K562 (cell line): ENCODE measurements around the gene SEC23B. TPM values are rescaled to one million over a fixed set of nuclear protein-coding genes. Genes with fewer than 3 reads are reported as not detected.

ENCODE experiments used
- ARHGAP35 ChIP-seq: fragments of 450-650 bp; IDR thresholded peaks from 2 replicates; pipeline ENCODE4 v1.6.1; 2018; ENCODE audit not compliant: partially characterized antibody
- CBX8 ChIP-seq: fragments of 200-600 bp; sonication (generic); IDR thresholded peaks from 2 replicates; pipeline ENCODE4 v1.6.1; 2012; ENCODE audit warnings: borderline replicate concordance, mixed run types, low read depth, mild to moderate bottlenecking, moderate library complexity, mixed read lengths, low read length, control low read depth, inconsistent platforms; ENCODE audit not compliant: poor library complexity, severe bottlenecking; ENCODE audit errors: extremely low read depth
- IFI16 ChIP-seq: fragments of 250-450 bp; sonication (Bioruptor Pico); IDR thresholded peaks from 2 replicates; pipeline ENCODE4 v2.1.2; 2022; ENCODE audit warnings: mild to moderate bottlenecking, inconsistent platforms
- MAZ ChIP-seq, 2 experiments: fragments of 450-650 bp in 1 of 2; sonication (generic) in 1 of 2; formaldehyde crosslinking; IDR thresholded peaks in 1 of 2; conservative IDR thresholded peaks in 1 of 2; 2 replicates each; pipeline versions ENCODE4 v1.4.0 to v1.5.0; 2020; ENCODE audit warnings: mild to moderate bottlenecking in 1 of 2, missing genetic modification reagents in 1 of 2
- NCOA1 ChIP-seq: fragments of 450-650 bp; IDR thresholded peaks from 2 replicates; pipeline ENCODE4 v1.6.1; 2016; ENCODE audit warnings: low read depth
- NR2C1 ChIP-seq, 2 experiments: fragments of 450-650 bp; IDR thresholded peaks; 2 replicates each; pipeline ENCODE4 v1.6.1; 2017; ENCODE audit warnings: mild to moderate bottlenecking in 2 of 2, antibody characterized with exemption in 1 of 2, inconsistent platforms in 1 of 2, missing compliant biosample characterization in 1 of 2, missing genetic modification characterization in 1 of 2
- POLR2B ChIP-seq: fragments of 450-650 bp; IDR thresholded peaks from 2 replicates; pipeline ENCODE4 v1.6.1; 2018; ENCODE audit warnings: low read depth; ENCODE audit not compliant: partially characterized antibody
- PRPF4 ChIP-seq: fragments of 200-400 bp; formaldehyde crosslinking; IDR thresholded peaks from one replicate; pipeline ENCODE4 v1.6.1; 2017; ENCODE audit warnings: low read length, low read depth, mild to moderate bottlenecking; ENCODE audit not compliant: insufficient read depth, poor library complexity, severe bottlenecking
- RB1 ChIP-seq: fragments of 450-650 bp; IDR thresholded peaks from 2 replicates; pipeline ENCODE4 v1.6.1; 2017; ENCODE audit warnings: low read depth, mild to moderate bottlenecking
- RUNX1 ChIP-seq: sonication (generic); IDR thresholded peaks from 2 replicates; pipeline ENCODE4 v1.6.1; 2016; ENCODE audit warnings: antibody characterized with exemption, low read depth
- SREBF2 ChIP-seq: sonication (generic); formaldehyde crosslinking; IDR thresholded peaks from 2 replicates; pipeline ENCODE4 v1.4.0; 2020; ENCODE audit warnings: mild to moderate bottlenecking, missing genetic modification reagents
- SRSF3 ChIP-seq: fragments of 200-400 bp; formaldehyde crosslinking; IDR thresholded peaks from 2 replicates; pipeline ENCODE4 v1.6.1; 2016; ENCODE audit warnings: mild to moderate bottlenecking, low read length, moderate library complexity; ENCODE audit not compliant: insufficient read depth
- polyA plus RNA-seq, 8 experiments: library from polyadenylated mRNA; depleted of rRNA in 4 of 8; stranded (reverse) in 5 of 8; unstranded in 3 of 8; fragments of >200 nt; fragmentation: Nextera tagmentation in 2 of 8; fragmentation: Illumina TruSeq in 1 of 8; extraction: Ambion mirVana in 2 of 8; extraction: Trizol in 1 of 8; gene quantifications; 2 replicates each; pipeline versions ENCODE4 v1.2.1 to v1.2.3, GENCODE V29; 2011 to 2014; ENCODE audit warnings: inconsistent platforms in 1 of 8, missing spikeins in 1 of 8
- total RNA-seq, 7 experiments: library from RNA; depleted of rRNA in 6 of 7; stranded (reverse); fragments of >200 nt in 6 of 7; fragmentation: Illumina TruSeq in 2 of 7; extraction: Trizol in 2 of 7; gene quantifications; 2 replicates each; pipeline versions ENCODE4 v1.2.1 to v1.2.3, GENCODE V29; 2011 to 2021; ENCODE audit warnings: low replicate concordance in 1 of 7
- TF ChIP-seq, protein P1 (sequence below): sonication (generic); formaldehyde crosslinking; IDR thresholded peaks from 2 replicates; pipeline ENCODE4 v1.8.1; 2022; ENCODE audit warnings: missing genetic modification reagents
- TF ChIP-seq, protein P2 (sequence below), 2 experiments: fragments of 450-650 bp in 1 of 2; sonication (generic) in 1 of 2; formaldehyde crosslinking in 1 of 2; IDR thresholded peaks; 2 replicates each; pipeline versions ENCODE4 v1.7.1 to v1.9.0; 2016 to 2022; ENCODE audit warnings: inconsistent platforms in 1 of 2, mild to moderate bottlenecking in 1 of 2, missing genetic modification reagents in 1 of 2
- TF ChIP-seq, protein P3 (sequence below): fragments of 200-400 bp; formaldehyde crosslinking; IDR thresholded peaks from 2 replicates; pipeline ENCODE4 v1.6.1; 2017; ENCODE audit warnings: mild to moderate bottlenecking, low read depth, low read length, moderate library complexity

Gene SEC23B
- total and polyA plus RNA-seq, 9 of the 15 experiments (the other 6 are each of a cell fraction or from before 2014, with no cell fraction given) = 31.7 to 70.2 (median 38.5) TPM

DNA sequence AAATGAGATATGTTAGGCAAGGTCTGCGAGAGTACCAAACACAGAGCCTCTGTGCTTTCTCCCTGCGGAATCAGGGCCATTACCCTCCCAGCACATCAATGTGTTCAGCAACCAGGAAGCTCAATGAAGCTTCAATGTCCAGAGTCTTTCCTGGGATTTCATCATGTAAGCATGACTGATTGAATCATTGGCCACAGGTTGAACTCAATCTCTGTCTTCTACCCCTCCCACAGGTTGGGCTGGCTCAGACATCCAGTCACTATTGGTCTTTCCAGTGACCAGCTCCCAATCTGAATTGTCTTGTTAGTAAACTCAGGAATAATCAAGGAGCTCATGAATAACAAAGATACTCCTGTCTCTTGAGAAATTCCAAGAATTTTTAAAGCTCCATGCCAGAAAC is 77.4 kb downstream of the SEC23B start (continued):
- TF ChIP-seq NCOA1 = no peak
- TF ChIP-seq ARHGAP35 = no peak
- no peak for TF ChIP-seq PRPF4
- no peak for TF ChIP-seq IFI16 (CRISPR knock-in tag)
- TF ChIP-seq, protein P1, sequence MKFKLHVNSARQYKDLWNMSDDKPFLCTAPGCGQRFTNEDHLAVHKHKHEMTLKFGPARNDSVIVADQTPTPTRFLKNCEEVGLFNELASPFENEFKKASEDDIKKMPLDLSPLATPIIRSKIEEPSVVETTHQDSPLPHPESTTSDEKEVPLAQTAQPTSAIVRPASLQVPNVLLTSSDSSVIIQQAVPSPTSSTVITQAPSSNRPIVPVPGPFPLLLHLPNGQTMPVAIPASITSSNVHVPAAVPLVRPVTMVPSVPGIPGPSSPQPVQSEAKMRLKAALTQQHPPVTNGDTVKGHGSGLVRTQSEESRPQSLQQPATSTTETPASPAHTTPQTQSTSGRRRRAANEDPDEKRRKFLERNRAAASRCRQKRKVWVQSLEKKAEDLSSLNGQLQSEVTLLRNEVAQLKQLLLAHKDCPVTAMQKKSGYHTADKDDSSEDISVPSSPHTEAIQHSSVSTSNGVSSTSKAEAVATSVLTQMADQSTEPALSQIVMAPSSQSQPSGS = no peak
- no peak for TF ChIP-seq MAZ (CRISPR knock-in tag; conservative IDR thresholded peaks at IDR 0.05 in 1 of 2, IDR thresholded peaks at IDR 0.05 in 1 of 2)
- TF ChIP-seq CBX8 = no peak
- TF ChIP-seq NR2C1 (IDR thresholded peaks at IDR 0.05) = no peak
- TF ChIP-seq NR2C1 (tag; IDR thresholded peaks at IDR 0.05) = 0 out of 2 replicates have a peak, but pooled peaks have one; percentile 6
- TF ChIP-seq, protein P2, sequence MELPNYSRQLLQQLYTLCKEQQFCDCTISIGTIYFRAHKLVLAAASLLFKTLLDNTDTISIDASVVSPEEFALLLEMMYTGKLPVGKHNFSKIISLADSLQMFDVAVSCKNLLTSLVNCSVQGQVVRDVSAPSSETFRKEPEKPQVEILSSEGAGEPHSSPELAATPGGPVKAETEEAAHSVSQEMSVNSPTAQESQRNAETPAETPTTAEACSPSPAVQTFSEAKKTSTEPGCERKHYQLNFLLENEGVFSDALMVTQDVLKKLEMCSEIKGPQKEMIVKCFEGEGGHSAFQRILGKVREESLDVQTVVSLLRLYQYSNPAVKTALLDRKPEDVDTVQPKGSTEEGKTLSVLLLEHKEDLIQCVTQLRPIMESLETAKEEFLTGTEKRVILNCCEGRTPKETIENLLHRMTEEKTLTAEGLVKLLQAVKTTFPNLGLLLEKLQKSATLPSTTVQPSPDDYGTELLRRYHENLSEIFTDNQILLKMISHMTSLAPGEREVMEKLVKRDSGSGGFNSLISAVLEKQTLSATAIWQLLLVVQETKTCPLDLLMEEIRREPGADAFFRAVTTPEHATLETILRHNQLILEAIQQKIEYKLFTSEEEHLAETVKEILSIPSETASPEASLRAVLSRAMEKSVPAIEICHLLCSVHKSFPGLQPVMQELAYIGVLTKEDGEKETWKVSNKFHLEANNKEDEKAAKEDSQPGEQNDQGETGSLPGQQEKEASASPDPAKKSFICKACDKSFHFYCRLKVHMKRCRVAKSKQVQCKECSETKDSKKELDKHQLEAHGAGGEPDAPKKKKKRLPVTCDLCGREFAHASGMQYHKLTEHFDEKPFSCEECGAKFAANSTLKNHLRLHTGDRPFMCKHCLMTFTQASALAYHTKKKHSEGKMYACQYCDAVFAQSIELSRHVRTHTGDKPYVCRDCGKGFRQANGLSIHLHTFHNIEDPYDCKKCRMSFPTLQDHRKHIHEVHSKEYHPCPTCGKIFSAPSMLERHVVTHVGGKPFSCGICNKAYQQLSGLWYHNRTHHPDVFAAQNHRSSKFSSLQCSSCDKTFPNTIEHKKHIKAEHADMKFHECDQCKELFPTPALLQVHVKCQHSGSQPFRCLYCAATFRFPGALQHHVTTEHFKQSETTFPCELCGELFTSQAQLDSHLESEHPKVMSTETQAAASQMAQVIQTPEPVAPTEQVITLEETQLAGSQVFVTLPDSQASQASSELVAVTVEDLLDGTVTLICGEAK (IDR thresholded peaks at IDR 0.05) = no peak
- TF ChIP-seq, protein P2 (CRISPR knock-in tag; IDR thresholded peaks at IDR 0.05) = no peak
- TF ChIP-seq RB1 = no peak
- TF ChIP-seq SREBF2 (CRISPR knock-in tag) = no peak
- TF ChIP-seq RUNX1 = no peak
- TF ChIP-seq, protein P3, sequence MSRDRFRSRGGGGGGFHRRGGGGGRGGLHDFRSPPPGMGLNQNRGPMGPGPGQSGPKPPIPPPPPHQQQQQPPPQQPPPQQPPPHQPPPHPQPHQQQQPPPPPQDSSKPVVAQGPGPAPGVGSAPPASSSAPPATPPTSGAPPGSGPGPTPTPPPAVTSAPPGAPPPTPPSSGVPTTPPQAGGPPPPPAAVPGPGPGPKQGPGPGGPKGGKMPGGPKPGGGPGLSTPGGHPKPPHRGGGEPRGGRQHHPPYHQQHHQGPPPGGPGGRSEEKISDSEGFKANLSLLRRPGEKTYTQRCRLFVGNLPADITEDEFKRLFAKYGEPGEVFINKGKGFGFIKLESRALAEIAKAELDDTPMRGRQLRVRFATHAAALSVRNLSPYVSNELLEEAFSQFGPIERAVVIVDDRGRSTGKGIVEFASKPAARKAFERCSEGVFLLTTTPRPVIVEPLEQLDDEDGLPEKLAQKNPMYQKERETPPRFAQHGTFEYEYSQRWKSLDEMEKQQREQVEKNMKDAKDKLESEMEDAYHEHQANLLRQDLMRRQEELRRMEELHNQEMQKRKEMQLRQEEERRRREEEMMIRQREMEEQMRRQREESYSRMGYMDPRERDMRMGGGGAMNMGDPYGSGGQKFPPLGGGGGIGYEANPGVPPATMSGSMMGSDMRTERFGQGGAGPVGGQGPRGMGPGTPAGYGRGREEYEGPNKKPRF = no peak
- TF ChIP-seq POLR2B = no peak
- TF ChIP-seq SRSF3 = no peak
